Neuronal stem cell (in vitro differentiated cells): Measurements from ENCODE around the gene ASB9. TPM values are rescaled to one million over a fixed set of nuclear protein-coding genes. Genes with fewer than 3 reads are reported as not detected.
A peak's percentile ranks its signal among the peaks of the same experiment; 100 is the strongest.

Source experiments
- DNase-seq: peaks from one replicate; pipeline ENCODE4 v3.0.0-alpha.2; 2013; ENCODE audit warnings: low spot score
- H2AFZ ChIP-seq: one replicate; pipeline ENCODE4 v1.6.1; 2013; ENCODE audit warnings: mild to moderate bottlenecking, low read length, inconsistent platforms
- H2AK5ac ChIP-seq: 2 replicates; pipeline ENCODE4 v1.6.1; 2013; ENCODE audit warnings: low read depth, mild to moderate bottlenecking, inconsistent platforms, low read length, moderate library complexity, mixed read lengths
- H2BK120ac ChIP-seq: 2 replicates; pipeline ENCODE4 v1.6.1; 2013; ENCODE audit warnings: low read depth, mild to moderate bottlenecking, inconsistent platforms, low read length, moderate library complexity, mixed read lengths
- H2BK12ac ChIP-seq: one replicate; pipeline ENCODE4 v1.6.1; 2013; ENCODE audit warnings: low read length, inconsistent platforms
- H2BK15ac ChIP-seq: 2 replicates; pipeline ENCODE4 v1.6.1; 2013; ENCODE audit warnings: mild to moderate bottlenecking, low read length, inconsistent platforms, mixed read lengths
- H2BK5ac ChIP-seq: one replicate; pipeline ENCODE4 v1.6.1; 2013; ENCODE audit warnings: inconsistent platforms, mild to moderate bottlenecking, low read length, moderate library complexity
- H3K14ac ChIP-seq: one replicate; pipeline ENCODE4 v1.6.1; 2013; ENCODE audit warnings: low read length, inconsistent platforms
- H3K18ac ChIP-seq: 2 replicates; pipeline ENCODE4 v1.6.1; 2013; ENCODE audit warnings: low read length, inconsistent platforms
- H3K23ac ChIP-seq: 2 replicates; pipeline ENCODE4 v1.6.1; 2013; ENCODE audit warnings: low read depth, mild to moderate bottlenecking, mixed read lengths, low read length, inconsistent platforms; ENCODE audit not compliant: poor library complexity
- H3K27ac ChIP-seq: replicated peaks from 3 replicates; pipeline ENCODE4 v1.5.1; 2013; ENCODE audit warnings: low read length, inconsistent platforms
- H3K27me3 ChIP-seq, 3 experiments: 2 replicates each; pipeline ENCODE4 v1.6.1; 2013; ENCODE audit warnings: low read length in 3 of 3, mild to moderate bottlenecking in 2 of 3, inconsistent platforms in 1 of 3, low read depth in 1 of 3, mixed read lengths in 1 of 3, moderate library complexity in 1 of 3; ENCODE audit not compliant: control insufficient read depth in 3 of 3, insufficient read depth in 3 of 3
- H3K36me3 ChIP-seq, 2 donors: replicated peaks in 1 of 2; 2 replicates each; pipeline ENCODE4 v1.6.1; 2013; ENCODE audit warnings: low read length in 2 of 2; ENCODE audit not compliant: control insufficient read depth in 2 of 2, insufficient read depth in 2 of 2
- H3K4ac ChIP-seq: 2 replicates; pipeline ENCODE4 v1.6.1; 2013; ENCODE audit warnings: inconsistent platforms, mild to moderate bottlenecking, low read length, moderate library complexity
- H3K4me1 ChIP-seq, 2 donors: 1 replicate in 1 of 2; 2 replicates in 1 of 2; pipeline ENCODE4 v1.6.1; 2013; ENCODE audit warnings: low read length in 2 of 2, low read depth in 1 of 2; ENCODE audit not compliant: control insufficient read depth in 2 of 2, insufficient read depth in 1 of 2
- H3K4me2 ChIP-seq: one replicate; pipeline ENCODE4 v1.6.1; 2013; ENCODE audit warnings: mild to moderate bottlenecking, low read length, inconsistent platforms; ENCODE audit not compliant: insufficient read depth, poor library complexity, severe bottlenecking
- H3K4me3 ChIP-seq, 2 donors: 2 replicates each; pipeline ENCODE4 v1.5.1; 2013; ENCODE audit warnings: low read length in 2 of 2, mild to moderate bottlenecking in 2 of 2, inconsistent platforms in 1 of 2, moderate library complexity in 1 of 2
- H3K79me1 ChIP-seq: one replicate; pipeline ENCODE4 v1.6.1; 2013; ENCODE audit warnings: low read depth, mild to moderate bottlenecking, inconsistent platforms, low read length, moderate library complexity
- H3K9ac ChIP-seq: one replicate; pipeline ENCODE4 v1.6.1; 2013; ENCODE audit warnings: mild to moderate bottlenecking, low read depth, low read length, inconsistent platforms; ENCODE audit not compliant: poor library complexity
- H3K9me3 ChIP-seq, 2 donors: replicated peaks in 1 of 2; 2 replicates each; pipeline versions ENCODE3 to v1.6.1; 2013; ENCODE audit warnings: low read length in 2 of 2, mild to moderate bottlenecking in 2 of 2, inconsistent platforms in 1 of 2, low read depth in 1 of 2, mixed read lengths in 1 of 2, moderate library complexity in 1 of 2; ENCODE audit not compliant: control insufficient read depth in 2 of 2, insufficient read depth in 1 of 2
- H4K8ac ChIP-seq: one replicate; pipeline ENCODE4 v1.6.1; 2013; ENCODE audit warnings: low read depth, mild to moderate bottlenecking, inconsistent platforms, low read length, moderate library complexity
- H4K91ac ChIP-seq: one replicate; pipeline ENCODE4 v1.6.1; 2013; ENCODE audit warnings: low read length, low read depth, mild to moderate bottlenecking, inconsistent platforms; ENCODE audit not compliant: poor library complexity
- WGBS, 2 donors: extraction: QIAGEN DNeasy Blood & Tissue Kit; methylation state at CpG; one replicate each; pipeline ENCODE4 v1.1.7; 2013; ENCODE audit warnings: missing lambda C conversion rate in 2 of 2, mixed read lengths in 1 of 2; ENCODE audit not compliant: insufficient read length in 2 of 2, insufficient replicate concordance in 1 of 2; ENCODE audit errors: extremely low coverage in 2 of 2; 5-methylcytosine and 5-hydroxymethylcytosine counted together
- polyA plus RNA-seq, 2 experiments: library from polyadenylated mRNA; stranded (reverse); fragments of 200-250 nt; gene quantifications; one replicate each; pipeline ENCODE4 v1.2.3, GENCODE V29; 2013

Gene ASB9, protein sequence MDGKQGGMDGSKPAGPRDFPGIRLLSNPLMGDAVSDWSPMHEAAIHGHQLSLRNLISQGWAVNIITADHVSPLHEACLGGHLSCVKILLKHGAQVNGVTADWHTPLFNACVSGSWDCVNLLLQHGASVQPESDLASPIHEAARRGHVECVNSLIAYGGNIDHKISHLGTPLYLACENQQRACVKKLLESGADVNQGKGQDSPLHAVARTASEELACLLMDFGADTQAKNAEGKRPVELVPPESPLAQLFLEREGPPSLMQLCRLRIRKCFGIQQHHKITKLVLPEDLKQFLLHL
- 0.47 TPM for polyA plus RNA-seq (2013, experiment 1 of 2)
- polyA plus RNA-seq (2013, experiment 2 of 2): 0.40 TPM

DNA sequence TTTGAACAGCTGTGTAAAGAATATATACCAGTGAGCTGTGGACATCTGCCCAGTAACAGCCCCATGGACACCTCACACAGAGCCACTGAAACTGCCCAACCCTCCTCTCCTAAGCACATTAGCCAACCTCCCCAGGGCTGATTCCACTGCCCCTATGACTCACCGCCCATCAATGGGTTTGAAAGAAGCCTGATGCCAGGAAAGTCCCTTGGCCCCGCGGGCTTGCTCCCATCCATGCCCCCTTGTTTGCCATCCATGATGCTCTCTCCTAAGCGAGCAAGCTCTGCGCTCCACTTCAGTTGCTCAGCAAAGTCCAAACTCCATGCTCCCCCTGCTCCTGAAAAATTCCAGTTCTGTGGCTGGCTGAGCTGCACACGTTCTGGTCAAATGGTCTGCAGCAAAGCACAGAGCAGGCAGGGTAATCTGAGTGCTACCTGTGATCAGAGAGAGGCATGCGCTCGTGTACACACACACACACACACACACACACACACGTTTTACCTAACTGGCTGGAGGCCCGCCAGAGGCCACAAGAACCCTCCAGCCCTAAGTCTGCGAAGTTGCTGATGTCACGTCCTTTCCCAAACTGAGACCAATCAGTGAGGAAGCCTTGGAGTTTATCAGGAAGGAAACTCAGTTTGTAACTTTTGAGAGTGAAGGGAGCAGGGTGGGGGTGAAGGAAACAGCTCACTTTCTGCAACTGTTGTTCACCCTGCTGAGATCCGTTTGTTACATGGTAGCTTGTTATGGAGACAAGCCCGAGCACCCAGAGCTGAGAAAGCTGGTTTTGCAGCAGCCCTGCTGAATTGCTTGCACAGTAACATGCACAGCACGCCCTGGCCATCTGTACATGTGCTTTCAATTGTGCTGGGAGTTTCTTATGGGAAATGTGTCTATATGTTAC is at the start of gene ASB9:
Gene ASB9 (minus strand): TSS at position 466 of the 904 bp plus-strand sequence. CDS start 209 bp downstream, at position 257.
- H2AK5ac ChIP-seq: no peak within 1 kb of the TSS
- H3K79me1 ChIP-seq: no peaks in the 10 kb centered on the region
- peak within 1 kb of the TSS; percentile 43 for H4K8ac ChIP-seq
- no peaks in the 10 kb centered on the region for H3K36me3 ChIP-seq
- no peak within 1 kb of the TSS for H3K4ac ChIP-seq
- H2BK12ac ChIP-seq: no peak within 1 kb of the TSS
- no peaks in the 10 kb centered on the region for H3K27me3 ChIP-seq
- peak within 1 kb of the TSS; percentile 28 for H3K18ac ChIP-seq
- H3K9ac ChIP-seq: no peak within 1 kb of the TSS
- H2BK5ac ChIP-seq: no peak within 1 kb of the TSS
- H3K4me1 ChIP-seq: peaks cover 0 to 1% of the 10 kb centered on the region in 2 donors
- H3K27ac ChIP-seq: no peak within 1 kb of the TSS
- H3K4me2 ChIP-seq: no peak within 1 kb of the TSS
- peak within 1 kb of the TSS; percentile 73 for H2AFZ ChIP-seq
- no peaks in the 10 kb centered on the region for H3K9me3 ChIP-seq
- no peak for DNase-seq
- WGBS, 2 donors: no CpG with 5 or more reads among the region's 15 CpGs
- no peak within 1 kb of the TSS for H2BK15ac ChIP-seq
- H2BK120ac ChIP-seq: no peak within 1 kb of the TSS
- no peak within 1 kb of the TSS for H4K91ac ChIP-seq
- H3K14ac ChIP-seq: no peak within 1 kb of the TSS
- no peak within 1 kb of the TSS for H3K4me3 ChIP-seq
- H3K23ac ChIP-seq: no peak within 1 kb of the TSS

DNA sequence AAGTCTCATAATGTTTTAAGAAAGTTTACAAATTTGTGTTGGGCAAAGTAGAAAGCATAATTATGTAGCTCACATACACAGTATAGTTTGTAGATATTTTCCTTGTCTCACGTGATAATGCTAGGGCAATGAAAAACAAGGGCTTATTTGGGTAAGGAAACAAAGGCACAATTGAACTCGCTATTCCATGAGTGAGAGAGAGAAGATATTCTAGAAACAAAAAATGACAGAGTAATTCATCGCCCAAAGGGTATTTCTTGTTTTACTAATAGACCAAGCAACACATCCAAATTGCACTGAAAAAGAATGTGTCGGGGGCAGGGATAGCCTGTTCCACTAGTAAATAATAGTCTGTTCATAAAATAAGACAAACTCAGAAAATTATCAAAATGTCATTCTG is 49.2 kb upstream of the ASB9 start:
- H3K18ac ChIP-seq: no peak overlapping the region
- H2BK120ac ChIP-seq: no peak overlapping the region
- no peak overlapping the region for H3K14ac ChIP-seq
- H3K4me3 ChIP-seq: no peak overlapping the region
- H2AK5ac ChIP-seq: no peak overlapping the region
- no peak overlapping the region for H3K27ac ChIP-seq
- no peak overlapping the region for H4K8ac ChIP-seq
- DNase-seq: no peak
- H2BK12ac ChIP-seq: no peak overlapping the region
- peaks cover 0 to 15% (median 0%) of the 10 kb centered on the region in 3 experiments for H3K27me3 ChIP-seq
- no peaks in the 10 kb centered on the region for H3K79me1 ChIP-seq
- H3K4me2 ChIP-seq: no peak overlapping the region
- H3K4ac ChIP-seq: no peak overlapping the region
- H3K9me3 ChIP-seq: no peaks in the 10 kb centered on the region
- H2BK15ac ChIP-seq: no peak overlapping the region
- H4K91ac ChIP-seq: no peak overlapping the region
- H3K36me3 ChIP-seq: peaks cover 3 to 41% of the 10 kb centered on the region in 2 donors
- H3K23ac ChIP-seq: no peak overlapping the region
- H3K9ac ChIP-seq: no peak overlapping the region
- no peak overlapping the region for H2BK5ac ChIP-seq
- no CpG with 5 or more reads among the region's 4 CpGs for WGBS, 2 donors
- no peaks in the 10 kb centered on the region for H3K4me1 ChIP-seq
- no peak overlapping the region for H2AFZ ChIP-seq

DNA sequence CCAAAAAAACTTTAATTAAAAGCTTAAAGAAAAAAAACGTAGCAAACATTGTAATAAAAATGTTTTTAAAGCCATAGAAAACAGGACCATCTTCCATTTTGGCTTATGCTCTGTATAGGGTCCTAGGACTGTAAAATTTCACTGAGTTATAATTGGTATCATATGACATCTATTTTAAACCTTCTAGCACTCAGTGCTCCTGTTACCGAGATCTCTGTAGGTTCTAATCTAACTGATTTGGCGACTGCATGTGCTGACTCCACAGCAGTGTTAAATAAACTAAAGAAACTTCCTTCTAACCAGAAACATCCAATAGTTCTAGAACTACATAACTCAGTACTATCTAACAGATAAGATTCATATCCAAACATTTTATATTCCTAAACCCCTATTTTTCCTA is 45.6 kb upstream of the ASB9 start, which contains the start of gene ASB11:
Gene ASB11 (minus strand): TSS at position 132 of the 400 bp plus-strand sequence. CDS start 35 bp downstream, at position 97.
- Histone ChIP-seq H2BK5ac (no peak within 1 kb of the TSS), H3K4me2 (no peak within 1 kb of the TSS), H3K9ac (no peak within 1 kb of the TSS), H4K8ac (no peak within 1 kb of the TSS), H3K4ac (no peak within 1 kb of the TSS), H3K36me3 (peaks cover 0 to 9% of the 10 kb centered on the region in 2 donors), H3K23ac (no peak within 1 kb of the TSS), H3K9me3 (no peaks in the 10 kb centered on the region), H3K18ac (no peak within 1 kb of the TSS), H3K14ac (no peak within 1 kb of the TSS), H2BK15ac (no peak within 1 kb of the TSS), H2BK12ac (no peak within 1 kb of the TSS), H3K4me1 (no peaks in the 10 kb centered on the region), H4K91ac (no peak within 1 kb of the TSS), H2AFZ (no peak within 1 kb of the TSS), H2AK5ac (no peak within 1 kb of the TSS), H3K79me1 (no peaks in the 10 kb centered on the region), H3K27ac (no peak within 1 kb of the TSS), H2BK120ac (no peak within 1 kb of the TSS), H3K4me3 (no peak within 1 kb of the TSS), H3K27me3 (peaks cover 0 to 9% (median 0%) of the 10 kb centered on the region in 3 experiments)
- no peak for DNase-seq
- no CpG with 5 or more reads among the region's 3 CpGs for WGBS, 2 donors

DNA sequence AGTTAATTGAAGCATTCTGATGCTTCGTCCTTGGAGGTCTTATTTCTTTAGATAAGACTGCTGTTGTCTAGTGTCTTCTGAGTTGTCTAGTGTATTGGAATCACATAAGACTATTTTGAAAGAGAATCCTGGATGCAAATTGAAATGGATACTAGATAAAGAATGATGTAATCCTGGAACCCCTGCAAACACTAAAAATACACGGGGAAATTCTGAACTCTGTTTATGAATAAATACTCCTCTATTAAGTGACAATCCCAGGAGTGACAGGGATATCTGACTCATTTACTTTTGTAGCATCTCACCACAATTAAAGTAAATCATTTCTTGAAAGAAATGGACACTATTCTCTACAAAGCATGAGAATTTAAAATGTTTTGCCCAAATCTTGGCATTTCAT is 44.6 kb upstream of the ASB9 start:
- H3K4me1 ChIP-seq: no peaks in the 10 kb centered on the region
- no peak for DNase-seq
- no peak overlapping the region for H3K14ac ChIP-seq
- no CpG with 5 or more reads among the region's 2 CpGs for WGBS, 2 donors
- H4K91ac ChIP-seq: no peak overlapping the region
- H3K36me3 ChIP-seq: peaks cover 0 to 6% of the 10 kb centered on the region in 2 donors
- H3K4ac ChIP-seq: no peak overlapping the region
- no peak overlapping the region for H3K27ac ChIP-seq
- no peak overlapping the region for H2BK5ac ChIP-seq
- H3K4me3 ChIP-seq: no peak overlapping the region
- H2BK120ac ChIP-seq: no peak overlapping the region
- H3K23ac ChIP-seq: no peak overlapping the region
- no peak overlapping the region for H2AK5ac ChIP-seq
- no peak overlapping the region for H3K4me2 ChIP-seq
- no peak overlapping the region for H2BK15ac ChIP-seq
- H3K9ac ChIP-seq: no peak overlapping the region
- no peak overlapping the region for H3K18ac ChIP-seq
- H2BK12ac ChIP-seq: no peak overlapping the region
- H2AFZ ChIP-seq: no peak overlapping the region
- no peaks in the 10 kb centered on the region for H3K9me3 ChIP-seq
- no peak overlapping the region for H4K8ac ChIP-seq
- peaks cover 0 to 9% (median 0%) of the 10 kb centered on the region in 3 experiments for H3K27me3 ChIP-seq
- no peaks in the 10 kb centered on the region for H3K79me1 ChIP-seq
